Measurements from ENCODE around the gene CARD11.

CARD11 gene

DNA sequence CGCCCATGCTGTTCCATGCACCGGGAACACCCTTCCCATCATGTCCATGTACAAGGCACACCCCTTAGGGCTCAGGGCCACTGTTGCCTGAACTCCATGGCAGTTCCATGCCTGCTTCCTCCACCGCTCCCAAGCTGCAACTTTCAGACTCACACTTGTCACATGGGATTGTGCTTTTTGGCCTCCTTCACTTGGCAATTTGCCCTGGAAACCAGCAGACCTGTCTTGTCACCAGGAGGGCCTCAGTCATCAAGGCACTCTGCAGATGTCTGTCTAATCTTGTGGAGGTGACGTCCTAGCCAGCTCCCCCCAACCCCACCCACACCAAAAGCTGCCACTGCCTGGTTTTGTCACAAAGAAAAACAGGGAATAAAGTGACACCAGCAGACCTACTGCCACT, 47.5 kb downstream of the CARD11 start:
- TF ChIP-seq, protein P1, sequence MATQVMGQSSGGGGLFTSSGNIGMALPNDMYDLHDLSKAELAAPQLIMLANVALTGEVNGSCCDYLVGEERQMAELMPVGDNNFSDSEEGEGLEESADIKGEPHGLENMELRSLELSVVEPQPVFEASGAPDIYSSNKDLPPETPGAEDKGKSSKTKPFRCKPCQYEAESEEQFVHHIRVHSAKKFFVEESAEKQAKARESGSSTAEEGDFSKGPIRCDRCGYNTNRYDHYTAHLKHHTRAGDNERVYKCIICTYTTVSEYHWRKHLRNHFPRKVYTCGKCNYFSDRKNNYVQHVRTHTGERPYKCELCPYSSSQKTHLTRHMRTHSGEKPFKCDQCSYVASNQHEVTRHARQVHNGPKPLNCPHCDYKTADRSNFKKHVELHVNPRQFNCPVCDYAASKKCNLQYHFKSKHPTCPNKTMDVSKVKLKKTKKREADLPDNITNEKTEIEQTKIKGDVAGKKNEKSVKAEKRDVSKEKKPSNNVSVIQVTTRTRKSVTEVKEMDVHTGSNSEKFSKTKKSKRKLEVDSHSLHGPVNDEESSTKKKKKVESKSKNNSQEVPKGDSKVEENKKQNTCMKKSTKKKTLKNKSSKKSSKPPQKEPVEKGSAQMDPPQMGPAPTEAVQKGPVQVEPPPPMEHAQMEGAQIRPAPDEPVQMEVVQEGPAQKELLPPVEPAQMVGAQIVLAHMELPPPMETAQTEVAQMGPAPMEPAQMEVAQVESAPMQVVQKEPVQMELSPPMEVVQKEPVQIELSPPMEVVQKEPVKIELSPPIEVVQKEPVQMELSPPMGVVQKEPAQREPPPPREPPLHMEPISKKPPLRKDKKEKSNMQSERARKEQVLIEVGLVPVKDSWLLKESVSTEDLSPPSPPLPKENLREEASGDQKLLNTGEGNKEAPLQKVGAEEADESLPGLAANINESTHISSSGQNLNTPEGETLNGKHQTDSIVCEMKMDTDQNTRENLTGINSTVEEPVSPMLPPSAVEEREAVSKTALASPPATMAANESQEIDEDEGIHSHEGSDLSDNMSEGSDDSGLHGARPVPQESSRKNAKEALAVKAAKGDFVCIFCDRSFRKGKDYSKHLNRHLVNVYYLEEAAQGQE (IDR thresholded peaks at IDR 0.05; ENCODE audit: insufficient read depth in 1 of 2, low read depth in 2 of 2, low read length in 2 of 2), result no peak
- TF ChIP-seq POLR2AphosphoS5 (IDR thresholded peaks at IDR 0.05; ENCODE audit: low read depth, low read length) (no peak), FOXP2 (optimal IDR thresholded peaks at IDR 0.05; ENCODE audit: borderline replicate concordance, extremely low read depth, extremely low read length, insufficient read depth) (no peak), TAF1 (IDR thresholded peaks at IDR 0.05; ENCODE audit: borderline replicate concordance, insufficient read depth, low read length) (no peak), SIN3A (IDR thresholded peaks at IDR 0.05; ENCODE audit: borderline replicate concordance, insufficient read depth, low read length) (no peak)

DNA sequence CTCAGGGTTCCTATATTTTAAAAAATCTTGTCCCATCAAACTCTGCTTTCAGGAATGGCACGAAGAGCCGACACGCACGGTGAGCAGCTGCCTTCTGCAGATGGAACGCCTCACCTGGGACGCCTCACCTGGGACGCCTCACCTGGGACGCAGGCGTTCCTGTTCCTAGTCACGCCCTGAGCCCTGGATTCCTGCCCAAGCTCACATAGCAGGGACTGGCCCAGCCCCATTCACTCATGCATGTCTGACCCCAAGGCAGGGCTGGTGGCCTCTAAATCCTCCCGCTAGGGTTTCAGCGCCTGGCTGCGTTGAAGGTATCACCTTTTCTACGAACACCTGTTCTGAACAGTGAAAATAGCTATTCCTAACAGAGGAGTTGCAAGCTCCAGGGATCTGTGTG, 49.8 kb downstream of the CARD11 start:
- TF ChIP-seq SIN3A (IDR thresholded peaks at IDR 0.05; ENCODE audit: borderline replicate concordance, insufficient read depth, low read length) (no peak), POLR2AphosphoS5 (IDR thresholded peaks at IDR 0.05; ENCODE audit: low read depth, low read length) (no peak), TAF1 (IDR thresholded peaks at IDR 0.05; ENCODE audit: borderline replicate concordance, insufficient read depth, low read length) (no peak), FOXP2 (optimal IDR thresholded peaks at IDR 0.05; ENCODE audit: borderline replicate concordance, extremely low read depth, extremely low read length, insufficient read depth) (no peak)
- TF ChIP-seq, protein P1 (IDR thresholded peaks at IDR 0.05; ENCODE audit: insufficient read depth in 1 of 2, low read depth in 2 of 2, low read length in 2 of 2), result no peak

DNA sequence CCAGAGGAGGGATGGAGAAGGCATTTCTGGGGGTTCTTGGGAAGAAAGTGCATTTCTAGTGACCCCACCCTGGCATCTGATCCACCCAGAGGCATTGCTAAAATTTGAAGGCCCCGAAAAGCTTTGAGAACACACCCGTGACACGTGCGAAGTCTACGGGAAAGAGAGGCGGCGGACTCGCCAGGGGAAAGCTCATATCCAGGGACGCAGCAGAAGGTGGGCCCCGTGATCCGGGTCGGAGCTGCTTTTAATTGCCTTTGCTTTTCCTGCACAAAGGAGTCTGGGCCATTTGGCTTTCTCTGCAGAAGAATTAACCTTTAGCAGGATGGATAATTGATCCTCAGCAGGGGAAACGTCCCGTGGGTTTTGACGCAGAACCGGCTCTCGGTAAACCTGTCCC, 50.3 kb downstream of the CARD11 start:
- no peak for TF ChIP-seq POLR2AphosphoS5 (IDR thresholded peaks at IDR 0.05; ENCODE audit: low read depth, low read length)
- no peak for TF ChIP-seq SIN3A (IDR thresholded peaks at IDR 0.05; ENCODE audit: borderline replicate concordance, insufficient read depth, low read length)
- TF ChIP-seq TAF1 (IDR thresholded peaks at IDR 0.05; ENCODE audit: borderline replicate concordance, insufficient read depth, low read length), result no peak
- TF ChIP-seq, protein P1 (IDR thresholded peaks at IDR 0.05; ENCODE audit: insufficient read depth in 1 of 2, low read depth in 2 of 2, low read length in 2 of 2), result no peak
- no peak for TF ChIP-seq FOXP2 (optimal IDR thresholded peaks at IDR 0.05; ENCODE audit: borderline replicate concordance, extremely low read depth, extremely low read length, insufficient read depth)

DNA sequence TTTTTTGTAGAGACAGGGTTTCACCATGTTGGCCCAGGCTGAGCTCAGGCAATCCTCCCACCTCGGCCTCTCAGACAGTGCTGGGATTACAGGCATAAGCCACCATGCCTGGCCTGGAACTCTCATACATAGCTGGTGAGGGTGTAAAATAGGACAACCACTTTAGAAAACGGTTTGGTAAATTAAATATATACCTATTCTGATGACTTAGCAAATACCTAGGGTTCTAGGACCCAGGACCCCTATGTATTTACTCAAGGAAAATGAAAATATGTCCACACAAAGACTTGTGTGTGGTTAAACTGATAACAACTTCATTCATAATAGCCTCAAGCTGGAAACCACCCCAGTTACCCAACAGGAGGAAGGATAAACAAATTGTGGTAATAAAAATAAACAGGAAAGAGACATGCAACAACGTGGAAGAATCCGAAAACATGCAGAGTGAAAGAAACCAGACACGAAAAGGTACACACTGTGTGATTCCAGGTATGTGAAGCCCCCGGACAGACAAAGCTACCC, 52.7 kb downstream of the CARD11 start:
- TF ChIP-seq, protein P1 (IDR thresholded peaks at IDR 0.05; ENCODE audit: insufficient read depth in 1 of 2, low read depth in 2 of 2, low read length in 2 of 2), result no peak

DNA sequence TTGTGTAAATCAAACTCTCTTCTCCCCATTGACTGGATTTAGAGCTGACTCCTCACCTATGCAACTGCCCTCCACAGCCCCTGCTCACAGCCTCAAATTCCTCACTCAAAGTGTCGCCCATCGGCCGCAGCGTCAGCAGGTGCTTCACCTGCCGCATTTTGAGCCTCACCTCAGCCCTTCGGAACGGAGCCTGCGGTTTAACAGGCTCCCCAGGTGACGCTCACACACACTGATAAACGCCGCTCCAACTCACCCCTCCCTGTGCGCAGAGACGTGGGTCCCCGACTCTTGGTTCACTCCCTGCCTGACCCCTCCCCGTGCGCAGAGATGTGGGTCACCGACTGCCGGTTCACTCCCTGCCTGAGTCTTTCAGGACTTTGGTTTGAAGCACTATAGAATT, 57.1 kb downstream of the CARD11 start:
- TF ChIP-seq SIN3A (IDR thresholded peaks at IDR 0.05; ENCODE audit: borderline replicate concordance, insufficient read depth, low read length) (no peak), FOXP2 (optimal IDR thresholded peaks at IDR 0.05; ENCODE audit: borderline replicate concordance, extremely low read depth, extremely low read length, insufficient read depth) (no peak), POLR2AphosphoS5 (IDR thresholded peaks at IDR 0.05; ENCODE audit: low read depth, low read length) (no peak), TAF1 (IDR thresholded peaks at IDR 0.05; ENCODE audit: borderline replicate concordance, insufficient read depth, low read length) (no peak)
- TF ChIP-seq, protein P1 (IDR thresholded peaks at IDR 0.05; ENCODE audit: insufficient read depth in 1 of 2, low read depth in 2 of 2, low read length in 2 of 2), result no peak

All from PFSK-1 (cell line).